CD4-positive, alpha-beta T cell treated with Interleukin-12 subunit alpha and Interleukin-12 subunit beta, for 1 hour (primary cell): ENCODE data around the gene PPIB.

Experiments used
- DNase-seq: peaks from one replicate; pipeline ENCODE4 v3.0.0-alpha.2; 2020

The PPIB gene

GRCh38 chr15:64157599-64158125 is 5.2 kb downstream of the PPIB start:
- no peak for DNase-seq

GRCh38 chr15:64156652-64157331 is 6.0 kb downstream of the PPIB start:
- no peak for DNase-seq

- DNase-seq: no peak
Observed at GRCh38 chr15:64155802-64156651, 6.8 kb downstream of the PPIB start.

- peak; percentile 90 for DNase-seq
Observed at GRCh38 chr15:64153480-64154367, 9.1 kb downstream of the PPIB start.

- DNase-seq: no peak
Observed at GRCh38 chr15:64152507-64153387, 10.1 kb downstream of the PPIB start.

GRCh38 chr15:64151727-64152506 is 10.9 kb downstream of the PPIB start, which contains the start of gene SNX22:
Gene SNX22, plus strand, starts transcription at chr15:64151731. Its CDS starts 45 bp downstream, at chr15:64151776.
- DNase-seq: peak; percentile 30

GRCh38 chr15:64149893-64150578 is 12.8 kb downstream of the PPIB start:
- no peak for DNase-seq

GRCh38 chr15:64149424-64149823 is 13.4 kb downstream of the PPIB start:
- DNase-seq: no peak

GRCh38 chr15:64148581-64148980 is 14.2 kb downstream of the PPIB start:
- DNase-seq: no peak

GRCh38 chr15:64148168-64148567 is 14.7 kb downstream of the PPIB start:
- DNase-seq: no peak

GRCh38 chr15:64146885-64147681 is 15.7 kb downstream of the PPIB start:
- DNase-seq: no peak

- DNase-seq: no peak
Observed at GRCh38 chr15:64146520-64146884, 16.3 kb downstream of the PPIB start.

- DNase-seq: no peak
Observed at GRCh38 chr15:64146041-64146440, 16.8 kb downstream of the PPIB start.

GRCh38 chr15:64144565-64145281 is 18.1 kb downstream of the PPIB start:
- no peak for DNase-seq

- no peak for DNase-seq
Observed at GRCh38 chr15:64144192-64144564, 18.6 kb downstream of the PPIB start.

- no peak for DNase-seq
Observed at GRCh38 chr15:64143276-64143675, 19.5 kb downstream of the PPIB start.

GRCh38 chr15:64141798-64142512 is 20.9 kb downstream of the PPIB start:
- DNase-seq: no peak

GRCh38 chr15:64138331-64138941 is 24.4 kb downstream of the PPIB start:
- DNase-seq: no peak
